ENCODE results near the gene WHRN.

The WHRN gene

DNA sequence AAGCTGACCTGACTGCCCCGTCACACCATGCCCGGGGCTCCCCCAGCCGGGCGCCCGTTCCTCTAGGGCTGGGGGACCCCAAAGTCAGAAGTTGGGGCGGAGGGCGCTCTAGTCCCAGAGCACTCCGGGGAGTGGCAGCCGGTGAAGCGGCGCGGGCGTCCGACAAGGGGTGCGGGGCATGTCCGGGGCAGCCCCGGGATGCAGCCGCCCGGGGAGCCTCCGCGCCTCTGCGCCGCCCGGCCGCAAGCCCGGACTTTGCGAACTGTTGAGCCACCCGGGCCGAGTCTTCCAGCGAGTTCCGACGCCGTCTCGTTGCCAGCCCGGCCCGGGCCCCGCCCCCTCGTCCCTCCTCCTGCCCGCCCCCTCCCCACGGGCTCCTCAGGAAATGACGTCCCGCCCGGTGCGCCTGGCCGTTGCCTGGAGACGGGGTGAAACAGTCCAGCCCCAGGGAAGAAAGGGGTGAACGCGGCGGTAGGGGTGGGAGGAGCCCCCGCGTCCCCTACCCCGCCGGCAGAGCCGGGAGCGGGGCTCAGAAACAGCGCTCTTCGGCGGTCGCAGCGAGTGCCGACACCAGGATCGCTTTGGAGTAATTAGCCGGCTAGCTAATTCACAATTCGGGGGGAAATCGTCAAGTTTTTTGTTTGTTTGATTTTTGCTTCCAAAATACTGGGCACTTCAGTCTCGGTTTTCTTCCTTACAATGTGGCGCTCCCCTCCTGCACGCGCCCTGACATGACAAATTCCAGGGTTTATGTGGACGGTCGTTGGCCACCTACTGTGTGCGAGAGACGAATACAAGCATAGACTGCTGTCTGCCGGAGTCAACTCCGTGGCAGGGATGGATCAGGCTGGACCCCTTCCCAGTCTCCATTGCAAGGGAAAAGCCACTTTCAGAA is at the start of gene WHRN:
WHRN (minus strand) TSS at position 287 of the 895 bp plus-strand sequence. CDS start 672 bp downstream, outside the sequence.
- no peak for DNase-seq (ENCODE audit: low read depth)

- DNase-seq (ENCODE audit: low read depth) = no peak
Measured at GRCh38 chr9:114553202-114553601, 47.9 kb upstream of the WHRN start.

DNA sequence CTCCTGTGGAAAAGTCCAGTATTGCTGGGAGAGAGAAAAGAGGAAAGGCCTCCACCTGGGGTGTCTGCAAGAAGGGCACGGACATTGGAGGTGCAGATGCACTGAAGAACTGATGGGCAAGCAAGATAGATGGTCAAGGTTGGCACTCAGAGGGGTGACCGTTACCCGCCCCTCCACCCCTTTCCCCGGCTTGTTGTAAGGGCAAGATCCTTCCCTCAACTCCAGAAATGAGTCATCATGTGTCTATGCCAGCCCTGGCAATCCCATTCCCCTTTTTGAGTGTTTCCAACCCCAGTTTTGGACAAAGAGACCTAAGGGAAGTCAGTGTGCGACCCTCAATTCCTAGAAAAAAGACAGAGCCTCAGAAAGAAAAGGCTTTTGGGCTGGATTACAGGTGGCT is 47.4 kb upstream of the WHRN start:
- DNase-seq (ENCODE audit: low read depth) = no peak

GRCh38 chr9:114551750-114552685 is 46.7 kb upstream of the WHRN start:
- peak; percentile 95 for DNase-seq (ENCODE audit: low read depth)

GRCh38 chr9:114549697-114550330 is 44.5 kb upstream of the WHRN start:
- peak; percentile 51 for DNase-seq (ENCODE audit: low read depth)

- DNase-seq (ENCODE audit: low read depth) = no peak
Measured at GRCh38 chr9:114546851-114547250, 41.6 kb upstream of the WHRN start.

GRCh38 chr9:114545055-114545454 is 39.8 kb upstream of the WHRN start:
- DNase-seq (ENCODE audit: low read depth) = no peak

DNA sequence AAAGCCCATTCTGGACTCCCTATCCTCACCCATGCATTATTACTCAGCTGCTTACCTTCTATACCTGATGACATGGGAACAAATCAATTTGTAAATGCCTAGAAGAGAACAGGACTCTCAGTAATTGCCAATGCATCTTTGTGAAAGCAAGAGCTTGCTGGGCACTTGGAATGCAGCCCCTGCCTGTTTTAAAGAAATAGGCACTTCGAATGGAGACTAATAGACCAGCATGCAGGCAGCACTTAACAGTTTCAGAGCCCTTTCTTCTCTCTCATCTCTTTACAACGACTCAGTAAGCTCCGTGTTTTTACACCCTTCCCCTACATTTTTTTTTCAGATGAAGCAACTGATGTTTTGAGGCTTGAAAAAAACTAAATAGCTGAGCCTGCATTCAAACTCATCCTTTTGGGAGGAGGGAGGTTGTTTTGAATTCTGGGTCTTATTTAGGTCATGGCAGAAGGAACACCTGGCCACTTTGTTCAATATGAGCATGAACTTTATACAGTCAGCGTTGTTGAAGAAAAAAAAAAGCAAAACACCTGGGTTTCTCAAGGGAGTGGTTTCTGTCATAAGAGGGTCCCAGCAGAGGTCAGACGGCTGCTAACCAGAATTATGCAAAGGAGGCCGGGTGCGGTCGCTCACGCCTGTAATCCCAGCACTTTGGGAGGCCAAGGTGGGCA is 34.6 kb upstream of the WHRN start:
- no peak for DNase-seq (ENCODE audit: low read depth)

DNA sequence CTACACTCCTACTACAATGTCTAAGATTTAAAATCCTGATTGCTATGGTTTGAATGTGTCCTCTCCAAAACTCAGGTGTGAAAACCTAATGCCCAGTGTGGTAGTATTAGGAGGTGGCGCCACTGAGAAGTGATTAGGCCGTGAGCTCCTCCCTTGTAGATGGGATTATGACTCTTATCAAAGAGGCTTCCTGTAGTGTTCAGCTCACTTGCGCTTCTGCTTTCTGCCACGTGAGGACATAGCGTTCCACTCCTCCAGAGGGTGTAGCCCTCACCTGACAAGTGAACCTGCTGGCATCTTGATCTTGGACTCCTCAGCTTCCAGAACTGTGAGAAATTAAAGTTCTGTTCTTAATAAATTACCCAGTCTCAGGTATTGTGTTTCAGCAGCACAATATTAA is 33.0 kb upstream of the WHRN start:
- no peak for DNase-seq (ENCODE audit: low read depth)

GRCh38 chr9:114532561-114533237 is 27.4 kb upstream of the WHRN start:
- no peak for DNase-seq (ENCODE audit: low read depth)

GRCh38 chr9:114529285-114529684 is 24.0 kb upstream of the WHRN start:
- DNase-seq (ENCODE audit: low read depth) = no peak

- DNase-seq (ENCODE audit: low read depth) = no peak
Measured at GRCh38 chr9:114526807-114527206, 21.5 kb upstream of the WHRN start.

DNA sequence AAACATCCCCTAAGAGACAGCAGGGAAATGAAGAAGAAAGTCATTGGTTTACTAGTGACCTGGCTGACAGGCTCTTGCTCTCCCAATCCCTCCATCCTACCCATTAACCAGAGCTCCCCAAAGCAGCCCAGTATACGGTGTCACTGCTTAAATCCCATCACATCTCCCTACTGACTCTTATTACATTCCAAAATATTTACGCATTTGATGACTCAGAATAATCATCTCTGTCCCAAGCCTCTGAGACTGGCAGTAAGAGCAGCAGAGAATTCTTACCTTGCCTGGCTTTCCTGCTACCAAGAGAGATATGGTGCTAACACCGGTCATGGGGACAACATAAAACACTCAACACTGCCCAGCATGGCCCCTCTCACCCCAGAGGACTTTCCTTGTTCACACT is 20.2 kb upstream of the WHRN start:
- peak; percentile 47 for DNase-seq (ENCODE audit: low read depth)

GRCh38 chr9:114524247-114524681 is 19.0 kb upstream of the WHRN start:
- no peak for DNase-seq (ENCODE audit: low read depth)

DNA sequence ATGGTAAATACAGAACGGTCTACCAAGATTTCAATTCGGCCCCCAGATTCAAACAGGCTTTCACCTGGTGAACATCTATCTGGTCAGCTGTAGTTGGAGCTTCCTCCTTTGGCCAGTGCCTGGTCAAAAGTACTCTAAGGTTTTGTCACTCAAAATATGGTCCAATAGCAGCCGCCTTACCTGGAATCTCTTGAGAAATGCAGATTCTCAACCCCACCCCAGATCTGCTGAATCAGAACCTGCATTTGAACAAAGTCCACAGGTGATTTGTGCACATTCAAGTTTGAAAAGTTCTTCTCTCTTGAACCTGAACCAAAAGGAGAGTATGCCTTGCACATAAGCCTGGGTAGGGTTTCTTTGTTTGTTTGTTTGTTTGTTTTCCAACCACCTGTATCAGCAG is 17.6 kb upstream of the WHRN start:
- DNase-seq (ENCODE audit: low read depth) = no peak

- DNase-seq (ENCODE audit: low read depth) = no peak
Measured at GRCh38 chr9:114522286-114522685, 17.0 kb upstream of the WHRN start.

DNA sequence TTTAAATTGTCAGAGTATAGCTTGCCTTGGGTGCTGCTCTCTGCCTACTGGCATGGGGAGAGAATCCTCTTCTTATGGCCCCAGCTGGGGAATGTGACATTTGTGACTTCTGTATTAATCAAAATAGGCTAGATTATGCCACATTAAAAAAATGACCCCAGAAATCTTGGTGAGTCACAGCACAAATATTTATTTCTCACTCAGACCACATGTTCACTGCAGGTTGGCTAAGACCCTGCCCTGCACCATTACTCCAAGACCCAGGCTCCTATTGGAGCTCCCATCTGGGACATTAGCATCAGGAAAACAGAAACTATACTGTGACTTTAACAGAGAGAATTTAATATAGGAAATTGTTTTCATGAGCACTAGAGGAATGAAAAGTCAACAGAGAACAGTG is 16.6 kb upstream of the WHRN start:
- no peak for DNase-seq (ENCODE audit: low read depth)

- no peak for DNase-seq (ENCODE audit: low read depth)
Measured at GRCh38 chr9:114518599-114519022, 13.3 kb upstream of the WHRN start.

- DNase-seq (ENCODE audit: low read depth) = no peak
Measured at GRCh38 chr9:114518120-114518519, 12.8 kb upstream of the WHRN start.

GRCh38 chr9:114516913-114517312 is 11.6 kb upstream of the WHRN start:
- peak; percentile 40 for DNase-seq (ENCODE audit: low read depth)

GRCh38 chr9:114515528-114515927 is 10.3 kb upstream of the WHRN start:
- DNase-seq (ENCODE audit: low read depth) = no peak
